GM23248 (cell line): ENCODE results near the gene ASB12. TPM values are rescaled to one million over a fixed set of nuclear protein-coding genes. Genes with fewer than 3 reads are reported as not detected.

ENCODE experiments used
- DNase-seq: peaks from one replicate; pipeline ENCODE4 v3.0.0-alpha.2; 2015
- H2AFZ ChIP-seq: fragments of 200-600 bp; sonication (generic); 2 replicates; pipeline ENCODE4 v1.6.1; 2016; ENCODE audit warnings: antibody characterized with exemption
- H3F3A ChIP-seq: fragments of 200-600 bp; sonication (generic); 2 replicates; pipeline ENCODE4 v1.6.1; 2016; ENCODE audit warnings: mild to moderate bottlenecking, antibody characterized with exemption, mixed run types; ENCODE audit not compliant: insufficient read depth
- H3K27ac ChIP-seq: fragments of 200-600 bp; sonication (generic); 2 replicates; pipeline ENCODE4 v1.5.1; 2016; ENCODE audit warnings: mild to moderate bottlenecking
- H3K27me3 ChIP-seq: fragments of 200-600 bp; sonication (generic); replicated peaks from 2 replicates; pipeline ENCODE4 v1.6.1; 2016; ENCODE audit warnings: mild to moderate bottlenecking; ENCODE audit not compliant: insufficient read depth
- H3K36me3 ChIP-seq: fragments of 200-600 bp; sonication (generic); 2 replicates; pipeline ENCODE4 v1.6.1; 2016; ENCODE audit warnings: low read depth, mild to moderate bottlenecking
- H3K4me1 ChIP-seq: fragments of 200-600 bp; sonication (generic); 2 replicates; pipeline ENCODE4 v1.6.1; 2016; ENCODE audit warnings: mild to moderate bottlenecking; ENCODE audit not compliant: insufficient read depth
- H3K4me2 ChIP-seq: fragments of 200-600 bp; sonication (generic); one replicate; pipeline ENCODE4 v1.6.1; 2016; ENCODE audit warnings: mild to moderate bottlenecking; ENCODE audit not compliant: unreplicated experiment
- H3K4me3 ChIP-seq: fragments of 200-600 bp; sonication (generic); 2 replicates; pipeline ENCODE4 v1.5.1; 2016; ENCODE audit warnings: mild to moderate bottlenecking
- H3K79me2 ChIP-seq: fragments of 200-600 bp; sonication (generic); 2 replicates; pipeline ENCODE4 v1.6.1; 2016; ENCODE audit warnings: mild to moderate bottlenecking; ENCODE audit not compliant: insufficient read depth
- H3K9ac ChIP-seq: fragments of 200-600 bp; sonication (generic); 2 replicates; pipeline ENCODE4 v1.6.1; 2016; ENCODE audit warnings: mild to moderate bottlenecking
- H3K9me2 ChIP-seq: fragments of 200-600 bp; sonication (generic); 2 replicates; pipeline ENCODE4 v1.6.1; 2016; ENCODE audit warnings: mixed run types, mild to moderate bottlenecking, moderate library complexity; ENCODE audit not compliant: insufficient read depth
- H3K9me3 ChIP-seq: fragments of 200-600 bp; sonication (generic); one replicate; pipeline ENCODE4 v1.6.1; 2017; ENCODE audit warnings: low read depth
- H4K20me1 ChIP-seq: fragments of 200-600 bp; sonication (generic); 2 replicates; pipeline ENCODE4 v1.6.0; 2016; ENCODE audit not compliant: insufficient read depth
- EZH2 ChIP-seq: fragments of 200-600 bp; sonication (generic); IDR thresholded peaks from 2 replicates; pipeline ENCODE4 v1.6.1; 2018; ENCODE audit warnings: antibody characterized with exemption, mild to moderate bottlenecking; ENCODE audit not compliant: insufficient read depth, poor library complexity, severe bottlenecking
- EZH2phosphoT487 ChIP-seq: fragments of 200-600 bp; sonication (generic); IDR thresholded peaks from 2 replicates; pipeline ENCODE4 v1.6.1; 2018; ENCODE audit warnings: antibody characterized with exemption, moderate library complexity, mild to moderate bottlenecking, low read depth; ENCODE audit not compliant: insufficient read depth
- WGBS, 2 experiments: methylation state at CpG; one replicate each; pipeline ENCODE4 v1.1.6; 2015 to 2017; ENCODE audit warnings: low lambda C conversion rate in 2 of 2, low coverage in 1 of 2; ENCODE audit errors: missing lambda C conversion rate in 2 of 2; 5-methylcytosine and 5-hydroxymethylcytosine counted together
- in situ Hi-C: fragments of 300-500 bp; cut with MboI; formaldehyde crosslinking; loops from 2 replicates; pipeline ENCODE4 v1.15.0; 2020
- polyA plus RNA-seq: library from polyadenylated mRNA; unstranded; fragments of >200 nt; fragmentation: Nextera tagmentation; extraction: Ambion mirVana; gene quantifications from 2 replicates; pipeline ENCODE4 v1.2.1, GENCODE V29; 2016
- small RNA-seq: library from RNA; depleted of rRNA; stranded (forward); fragments of <200 nt; gene quantifications from one replicate; pipeline ENCODE3, GENCODE V24; 2014; ENCODE audit warnings: low read depth, low replicate concordance
- total RNA-seq: library from RNA; depleted of rRNA; stranded (reverse); fragments of >200 nt; shearing (Covaris generic); gene quantifications from 2 replicates; pipeline ENCODE4 v1.2.3, GENCODE V29; 2014; rRNA removed

The ASB12 gene
- total and polyA plus RNA-seq, 2 experiments from 2014 or later: 0.22 TPM; not detected in 1

DNA sequence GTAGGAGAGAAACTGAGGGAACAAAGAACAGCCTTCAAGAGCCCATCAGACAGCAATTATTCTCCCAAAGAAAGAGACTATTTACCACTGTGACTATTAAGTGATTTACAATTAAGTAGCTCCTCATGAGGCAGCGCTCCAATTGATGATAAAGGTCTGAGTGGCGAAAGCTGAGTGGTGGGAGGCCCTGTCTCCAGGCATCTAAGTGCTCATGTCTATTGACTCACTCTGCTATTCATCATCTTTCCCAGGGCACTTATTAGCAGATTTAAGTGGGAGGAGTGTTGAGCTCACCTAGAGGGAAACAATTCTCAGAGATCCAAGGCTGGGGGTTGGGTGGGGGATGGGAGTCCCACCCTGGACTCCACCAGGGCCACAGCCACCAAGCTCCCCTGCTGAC, 48.2 kb downstream of the ASB12 start:
- Histone ChIP-seq H3F3A (no peaks in the 10 kb centered on the region), H3K4me2 (no peak overlapping the region), H3K27me3 (no peaks in the 10 kb centered on the region), H3K9me2 (no peaks in the 10 kb centered on the region), H3K27ac (no peak overlapping the region), H3K4me1 (no peaks in the 10 kb centered on the region), H3K79me2 (no peaks in the 10 kb centered on the region), H3K9me3 (no peaks in the 10 kb centered on the region), H3K36me3 (no peaks in the 10 kb centered on the region), H4K20me1 (no peaks in the 10 kb centered on the region), H3K4me3 (no peak overlapping the region), H3K9ac (no peak overlapping the region), H2AFZ (no peak overlapping the region)
- in situ Hi-C loops: no loop called here
- TF ChIP-seq EZH2 (no peak), EZH2phosphoT487 (no peak)
- no peak for DNase-seq
- WGBS, 2 experiments: 100% methylated on average over 2 of the region's 2 CpGs

DNA sequence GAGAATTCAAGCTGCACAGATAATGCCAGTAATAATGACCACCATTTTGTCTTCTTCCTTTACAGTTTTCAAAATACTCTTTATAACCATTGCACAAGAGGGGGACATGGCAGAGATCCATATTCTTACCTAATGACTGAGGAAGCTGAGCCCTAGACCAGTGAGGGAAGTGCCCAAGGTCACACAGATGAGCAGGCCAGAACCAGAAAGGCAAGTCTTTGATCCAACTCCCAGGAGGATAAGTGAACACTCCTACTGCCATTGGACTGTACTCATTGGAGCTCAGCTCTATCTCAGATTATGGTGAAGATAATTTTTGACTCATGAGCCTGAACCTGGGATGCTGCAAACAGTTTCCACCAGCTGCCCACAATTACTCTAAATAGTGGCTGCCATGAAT, 53.5 kb downstream of the ASB12 start:
- H3K9me2 ChIP-seq: no peaks in the 10 kb centered on the region
- H3K4me3 ChIP-seq: no peak overlapping the region
- H3K4me2 ChIP-seq: no peak overlapping the region
- no peak overlapping the region for H3K9ac ChIP-seq
- H3K79me2 ChIP-seq: no peaks in the 10 kb centered on the region
- TF ChIP-seq EZH2phosphoT487 (no peak), EZH2 (no peak)
- no peaks in the 10 kb centered on the region for H4K20me1 ChIP-seq
- H3K27ac ChIP-seq: no peak overlapping the region
- H2AFZ ChIP-seq: no peak overlapping the region
- H3K4me1 ChIP-seq: no peaks in the 10 kb centered on the region
- no peak for DNase-seq
- H3F3A ChIP-seq: no peaks in the 10 kb centered on the region
- no peaks in the 10 kb centered on the region for H3K36me3 ChIP-seq
- in situ Hi-C loops: no loop called here
- no peaks in the 10 kb centered on the region for H3K27me3 ChIP-seq
- H3K9me3 ChIP-seq: no peaks in the 10 kb centered on the region

Small RNA genes within 50 kb of the gene (small RNA-seq; reads per million reads assigned to genes)
- gene RN7SL799P: not detected

Other genes starting within 250 kb of the ASB12 start
- 1.9 and 2.3 TPM in 2 replicates for gene AMER1, start 24.9 kb downstream of the ASB12 start, total RNA-seq
- 0.05 and 0.11 TPM in 2 replicates for gene AMER1, start 24.9 kb downstream of the ASB12 start, polyA plus RNA-seq
- gene MTMR8, start 164.8 kb upstream of the ASB12 start, total RNA-seq: not detected in 2 replicates
- 0.10 TPM in 1 of 2 replicates, not detected in the other for gene MTMR8, start 164.8 kb upstream of the ASB12 start, polyA plus RNA-seq